Neural crest cell (in vitro differentiated cells): ENCODE results near the gene SGSH. TPM values are rescaled to one million over a fixed set of nuclear protein-coding genes. Genes with fewer than 3 reads are reported as not detected.

ENCODE experiments used
- DNase-seq: peaks from one replicate; pipeline ENCODE4 v3.0.0; 2021; ENCODE audit warnings: low read depth, mixed read lengths, low spot score
- H3K27ac Mint-ChIP-seq: one replicate; pipeline ENCODE4 v1.8.0; 2021; ENCODE audit warnings: mild to moderate bottlenecking, mixed read lengths; ENCODE audit not compliant: unreplicated experiment
- H3K27me3 Mint-ChIP-seq: 2 replicates; pipeline ENCODE4 v1.8.0; 2021; ENCODE audit warnings: low read depth, mild to moderate bottlenecking, mixed read lengths
- H3K36me3 Mint-ChIP-seq: 2 replicates; pipeline ENCODE4 v1.8.0; 2021; ENCODE audit warnings: low read depth, mild to moderate bottlenecking, mixed read lengths
- H3K4me1 Mint-ChIP-seq: 2 replicates; pipeline ENCODE4 v1.8.0; 2021; ENCODE audit warnings: mixed read lengths
- H3K4me3 Mint-ChIP-seq: one replicate; pipeline ENCODE4 v1.8.0; 2021; ENCODE audit warnings: mild to moderate bottlenecking, mixed read lengths
- H3K9me3 Mint-ChIP-seq: 2 replicates; pipeline ENCODE4 v1.8.0; 2021; ENCODE audit warnings: mixed read lengths
- CTCF ChIP-seq: fragments of 200-600 bp; sonication (generic); conservative IDR thresholded peaks from 2 replicates; pipeline ENCODE4 v1.5.0; 2021; ENCODE audit warnings: antibody characterized with exemption, mild to moderate bottlenecking
- total RNA-seq: library from RNA; stranded (reverse); gene quantifications from 2 replicates; pipeline ENCODE4 v1.2.1, GENCODE V29; 2021

SGSH gene
- total RNA-seq, 1 donor from 2014 or later, result 32.8 TPM

DNA sequence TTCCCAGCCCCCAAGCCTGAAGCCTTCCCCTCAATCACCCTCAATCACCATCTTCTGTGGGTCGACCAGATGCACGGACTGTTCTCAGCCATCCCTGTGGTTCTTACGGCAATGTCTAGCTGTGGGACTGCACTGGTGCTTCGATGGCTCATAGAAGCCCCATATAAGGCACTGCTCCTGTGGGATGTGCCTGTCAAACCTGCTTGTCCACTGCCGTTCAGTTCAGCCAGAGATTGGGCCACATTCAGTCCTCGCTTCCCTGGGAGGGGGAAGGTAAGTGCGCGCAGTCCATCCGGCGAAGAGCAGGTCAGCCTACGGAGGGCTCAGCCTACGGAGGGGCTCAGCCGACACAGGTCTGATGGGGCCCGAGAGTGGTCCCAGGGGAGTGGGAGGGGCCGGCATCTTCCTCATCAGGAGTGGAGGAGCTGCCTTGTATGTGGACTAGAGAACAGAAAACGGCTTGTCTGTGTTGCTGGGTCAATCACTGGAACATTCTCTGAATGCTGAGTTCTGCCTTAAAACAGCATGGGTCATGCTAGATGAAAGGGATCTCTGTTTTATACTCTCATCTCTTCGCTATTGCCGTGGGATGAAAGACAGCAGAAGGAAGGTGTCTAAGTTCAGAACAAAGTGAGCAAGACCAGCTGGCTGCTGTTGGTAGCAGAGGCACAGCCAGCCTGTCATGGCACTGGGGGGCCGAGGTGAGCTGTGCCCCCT is 50.2 kb downstream of the SGSH start, which contains the start of gene CARD14:
Gene CARD14, plus strand, starts transcription at position 247 of the 717 bp plus-strand sequence. CDS start 11,409 bp downstream, outside the sequence.
- no peak for DNase-seq
- TF ChIP-seq CTCF, result no peak
- no peaks in the 10 kb centered on the region for H3K36me3 Mint-ChIP-seq
- H3K9me3 Mint-ChIP-seq, result no peaks in the 10 kb centered on the region
- H3K4me1 Mint-ChIP-seq, result peaks cover 10% of the 10 kb centered on the region
- H3K27me3 Mint-ChIP-seq, result no peaks in the 10 kb centered on the region
- H3K27ac Mint-ChIP-seq, result peak within 1 kb of the TSS; percentile 59
- H3K4me3 Mint-ChIP-seq, result no peak within 1 kb of the TSS

DNA sequence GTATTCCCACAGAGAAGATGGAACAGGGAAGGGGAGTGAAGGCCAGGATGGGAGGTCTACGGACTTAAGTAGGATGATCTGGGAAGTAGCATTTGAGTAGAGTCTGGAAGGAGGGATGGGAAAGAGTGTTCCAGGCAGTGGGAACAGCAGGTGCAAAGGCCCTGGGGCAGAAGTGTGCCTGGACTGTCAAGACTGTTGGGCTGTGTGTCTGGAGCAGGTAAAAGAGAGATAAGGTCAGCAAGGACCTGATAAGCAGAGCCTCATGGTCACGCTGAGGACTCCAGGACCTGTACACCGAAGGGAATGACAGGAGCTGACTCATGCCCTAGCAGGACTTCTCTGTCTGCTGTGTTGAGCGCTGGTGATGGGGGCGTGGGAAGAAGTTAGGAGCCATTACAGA is 51.0 kb downstream of the SGSH start:
- no peak for TF ChIP-seq CTCF
- Mint-ChIP-seq H3K27me3 (no peaks in the 10 kb centered on the region), H3K4me3 (no peak overlapping the region), H3K4me1 (peaks cover 13% of the 10 kb centered on the region), H3K9me3 (no peaks in the 10 kb centered on the region), H3K27ac (no peak overlapping the region), H3K36me3 (no peaks in the 10 kb centered on the region)
- DNase-seq, result no peak

- TF ChIP-seq CTCF, result no peak
- Mint-ChIP-seq H3K4me1 (peaks cover 15% of the 10 kb centered on the region), H3K36me3 (no peaks in the 10 kb centered on the region), H3K4me3 (no peak overlapping the region), H3K27ac (no peak overlapping the region), H3K9me3 (no peaks in the 10 kb centered on the region), H3K27me3 (no peaks in the 10 kb centered on the region)
- DNase-seq, result no peak
Measured at GRCh38 chr17:80168371-80168770, 51.8 kb downstream of the SGSH start.

DNA sequence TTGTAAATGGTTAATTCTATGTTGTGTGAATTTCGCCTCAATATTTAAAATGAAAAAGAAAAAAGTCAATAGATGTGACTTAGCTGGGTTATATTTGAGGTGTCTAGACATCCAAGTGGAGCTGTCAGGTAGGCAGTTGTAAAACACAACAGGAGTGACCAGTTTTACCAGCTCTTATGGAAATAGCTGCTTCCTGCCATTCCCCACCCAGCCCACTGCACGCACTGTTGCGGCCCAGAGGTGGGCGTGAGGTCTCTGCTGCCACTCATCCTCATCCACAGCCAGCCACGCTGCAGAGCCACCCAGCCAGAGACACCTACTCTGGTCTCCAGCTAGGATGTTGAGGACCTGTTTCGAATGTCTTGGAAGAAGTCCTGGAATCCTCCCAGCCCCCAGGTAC is 53.7 kb downstream of the SGSH start:
- Mint-ChIP-seq H3K27ac (no peak overlapping the region), H3K9me3 (no peaks in the 10 kb centered on the region), H3K4me1 (peaks cover 15% of the 10 kb centered on the region), H3K27me3 (no peaks in the 10 kb centered on the region), H3K4me3 (no peak overlapping the region), H3K36me3 (no peaks in the 10 kb centered on the region)
- TF ChIP-seq CTCF, result no peak
- no peak for DNase-seq

- no peak overlapping the region for H3K27ac Mint-ChIP-seq
Measured at GRCh38 chr17:80164185-80164584, 55.9 kb downstream of the SGSH start.

More at GRCh38 chr17:80164185-80164584, 55.9 kb downstream of the SGSH start:
- Mint-ChIP-seq H3K9me3 (no peaks in the 10 kb centered on the region), H3K36me3 (no peaks in the 10 kb centered on the region), H3K27me3 (peaks cover 7% of the 10 kb centered on the region), H3K4me1 (peaks cover 18% of the 10 kb centered on the region), H3K4me3 (no peak overlapping the region)
- TF ChIP-seq CTCF, result no peak
- no peak for DNase-seq
